OCI-LY3 (cell line): ENCODE measurements around the gene GFER.

Source experiments
- EZH2phosphoT487 ChIP-seq: fragments of 200-600 bp; shearing (Covaris generic); IDR thresholded peaks from 2 replicates; pipeline ENCODE4 v1.6.1; 2018; ENCODE audit warnings: antibody characterized with exemption, mixed run types, low read depth
- TF ChIP-seq, protein P1 (sequence below): fragments of 200-600, 300-600 bp; sonication (generic); IDR thresholded peaks from 2 replicates; pipeline ENCODE4 v1.5.1; 2014; ENCODE audit warnings: antibody characterized with exemption, low read length, low read depth

DNA sequence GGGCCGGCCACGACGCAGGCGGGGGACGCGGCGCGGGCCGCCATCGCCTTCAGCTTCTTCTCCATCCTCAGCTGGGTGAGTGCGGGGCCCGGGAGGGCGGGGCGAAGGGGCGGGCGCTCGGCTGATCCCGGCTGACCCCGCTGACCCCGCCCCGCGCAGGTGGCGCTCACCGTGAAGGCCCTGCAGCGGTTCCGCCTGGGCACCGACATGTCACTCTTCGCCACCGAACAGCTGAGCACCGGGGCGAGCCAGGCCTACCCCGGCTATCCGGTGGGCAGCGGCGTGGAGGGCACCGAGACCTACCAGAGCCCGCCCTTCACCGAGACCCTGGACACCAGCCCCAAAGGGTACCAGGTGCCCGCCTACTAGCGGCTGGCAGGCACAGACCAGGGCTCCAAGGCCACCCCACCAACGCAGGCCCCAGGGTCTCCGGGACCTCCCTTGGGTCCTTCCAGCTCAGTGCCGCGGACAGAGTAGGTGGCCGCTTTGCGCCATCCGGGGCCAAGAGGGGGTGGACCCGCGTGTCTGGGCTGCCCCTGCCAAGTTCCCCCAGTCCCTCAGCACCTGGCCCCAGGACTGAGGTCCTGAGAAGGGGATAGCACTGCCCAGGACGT is 8.8 kb downstream of the GFER start:
- TF ChIP-seq, protein P1, sequence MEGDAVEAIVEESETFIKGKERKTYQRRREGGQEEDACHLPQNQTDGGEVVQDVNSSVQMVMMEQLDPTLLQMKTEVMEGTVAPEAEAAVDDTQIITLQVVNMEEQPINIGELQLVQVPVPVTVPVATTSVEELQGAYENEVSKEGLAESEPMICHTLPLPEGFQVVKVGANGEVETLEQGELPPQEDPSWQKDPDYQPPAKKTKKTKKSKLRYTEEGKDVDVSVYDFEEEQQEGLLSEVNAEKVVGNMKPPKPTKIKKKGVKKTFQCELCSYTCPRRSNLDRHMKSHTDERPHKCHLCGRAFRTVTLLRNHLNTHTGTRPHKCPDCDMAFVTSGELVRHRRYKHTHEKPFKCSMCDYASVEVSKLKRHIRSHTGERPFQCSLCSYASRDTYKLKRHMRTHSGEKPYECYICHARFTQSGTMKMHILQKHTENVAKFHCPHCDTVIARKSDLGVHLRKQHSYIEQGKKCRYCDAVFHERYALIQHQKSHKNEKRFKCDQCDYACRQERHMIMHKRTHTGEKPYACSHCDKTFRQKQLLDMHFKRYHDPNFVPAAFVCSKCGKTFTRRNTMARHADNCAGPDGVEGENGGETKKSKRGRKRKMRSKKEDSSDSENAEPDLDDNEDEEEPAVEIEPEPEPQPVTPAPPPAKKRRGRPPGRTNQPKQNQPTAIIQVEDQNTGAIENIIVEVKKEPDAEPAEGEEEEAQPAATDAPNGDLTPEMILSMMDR, result no peak
- TF ChIP-seq EZH2phosphoT487, result no peak
